HFFc6 (cell line): ENCODE measurements around the gene GDPD2. TPM values are rescaled to one million over a fixed set of nuclear protein-coding genes. Genes with fewer than 3 reads are reported as not detected.

ENCODE experiments used
- DNase-seq: peaks from one replicate; pipeline ENCODE4 v3.0.0-alpha.2; 2018
- H3K27ac Mint-ChIP-seq: 2 replicates; pipeline ENCODE4 v1.8.0; 2020; ENCODE audit warnings: mild to moderate bottlenecking, mixed read lengths
- H3K27me3 Mint-ChIP-seq: 2 replicates; pipeline ENCODE4 v1.8.0; 2021; ENCODE audit warnings: mild to moderate bottlenecking, moderate library complexity, mixed read lengths; ENCODE audit not compliant: insufficient read depth
- H3K36me3 Mint-ChIP-seq: 2 replicates; pipeline ENCODE4 v1.8.0; 2021; ENCODE audit warnings: low read depth, mixed read lengths
- H3K4me1 Mint-ChIP-seq: 2 replicates; pipeline ENCODE4 v1.8.0; 2020; ENCODE audit warnings: low read depth, mixed read lengths
- H3K4me3 Mint-ChIP-seq: 2 replicates; pipeline ENCODE4 v1.8.0; 2020; ENCODE audit warnings: mild to moderate bottlenecking, moderate library complexity, mixed read lengths
- H3K9me3 Mint-ChIP-seq: 2 replicates; pipeline ENCODE4 v1.8.0; 2020; ENCODE audit warnings: mild to moderate bottlenecking, mixed read lengths
- total RNA-seq, 6 experiments: library from RNA; stranded (reverse); fragmentation: NEBNext Ultra II Directional; extraction: Animal tissue kit (Norgen Biotek cat#: 25700); gene quantifications; 2 replicates in 1 of 6; 3 replicates in 5 of 6; pipeline ENCODE4 v1.2.3, GENCODE V29; 2021
- TF ChIP-seq, protein P1 (sequence below): fragments of 200-600 bp; sonication (generic); IDR thresholded peaks from 2 replicates; pipeline ENCODE4 v1.5.0; 2021; ENCODE audit warnings: antibody characterized with exemption, mild to moderate bottlenecking

Gene GDPD2
- total RNA-seq, 6 experiments from 2014 or later, result not detected

DNA sequence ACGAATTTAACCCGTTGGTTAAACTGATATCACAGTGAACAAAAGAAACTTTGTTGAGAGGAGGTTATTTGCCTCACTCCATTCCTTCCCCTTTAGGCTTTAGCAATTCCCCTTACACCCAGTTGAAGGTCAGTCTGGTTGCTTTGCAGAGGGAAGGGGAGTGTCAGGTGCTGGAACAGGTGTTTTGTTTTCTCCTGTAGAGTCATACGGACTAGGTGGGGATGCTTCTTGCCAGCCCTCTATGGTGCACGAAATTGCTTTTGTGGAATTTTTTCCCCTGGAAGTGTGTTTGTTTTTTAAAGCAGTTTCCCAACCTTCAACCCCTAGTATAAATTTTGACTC lies 54.6 kb downstream of the GDPD2 start:
- Mint-ChIP-seq H3K27ac (peak overlapping the region; percentile 98), H3K36me3 (no peaks in the 10 kb centered on the region), H3K9me3 (no peaks in the 10 kb centered on the region), H3K4me3 (peak overlapping the region; percentile 75), H3K4me1 (peaks cover 62% of the 10 kb centered on the region), H3K27me3 (no peaks in the 10 kb centered on the region)
- no peak for DNase-seq
- TF ChIP-seq, protein P1, sequence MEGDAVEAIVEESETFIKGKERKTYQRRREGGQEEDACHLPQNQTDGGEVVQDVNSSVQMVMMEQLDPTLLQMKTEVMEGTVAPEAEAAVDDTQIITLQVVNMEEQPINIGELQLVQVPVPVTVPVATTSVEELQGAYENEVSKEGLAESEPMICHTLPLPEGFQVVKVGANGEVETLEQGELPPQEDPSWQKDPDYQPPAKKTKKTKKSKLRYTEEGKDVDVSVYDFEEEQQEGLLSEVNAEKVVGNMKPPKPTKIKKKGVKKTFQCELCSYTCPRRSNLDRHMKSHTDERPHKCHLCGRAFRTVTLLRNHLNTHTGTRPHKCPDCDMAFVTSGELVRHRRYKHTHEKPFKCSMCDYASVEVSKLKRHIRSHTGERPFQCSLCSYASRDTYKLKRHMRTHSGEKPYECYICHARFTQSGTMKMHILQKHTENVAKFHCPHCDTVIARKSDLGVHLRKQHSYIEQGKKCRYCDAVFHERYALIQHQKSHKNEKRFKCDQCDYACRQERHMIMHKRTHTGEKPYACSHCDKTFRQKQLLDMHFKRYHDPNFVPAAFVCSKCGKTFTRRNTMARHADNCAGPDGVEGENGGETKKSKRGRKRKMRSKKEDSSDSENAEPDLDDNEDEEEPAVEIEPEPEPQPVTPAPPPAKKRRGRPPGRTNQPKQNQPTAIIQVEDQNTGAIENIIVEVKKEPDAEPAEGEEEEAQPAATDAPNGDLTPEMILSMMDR, result no peak

DNA sequence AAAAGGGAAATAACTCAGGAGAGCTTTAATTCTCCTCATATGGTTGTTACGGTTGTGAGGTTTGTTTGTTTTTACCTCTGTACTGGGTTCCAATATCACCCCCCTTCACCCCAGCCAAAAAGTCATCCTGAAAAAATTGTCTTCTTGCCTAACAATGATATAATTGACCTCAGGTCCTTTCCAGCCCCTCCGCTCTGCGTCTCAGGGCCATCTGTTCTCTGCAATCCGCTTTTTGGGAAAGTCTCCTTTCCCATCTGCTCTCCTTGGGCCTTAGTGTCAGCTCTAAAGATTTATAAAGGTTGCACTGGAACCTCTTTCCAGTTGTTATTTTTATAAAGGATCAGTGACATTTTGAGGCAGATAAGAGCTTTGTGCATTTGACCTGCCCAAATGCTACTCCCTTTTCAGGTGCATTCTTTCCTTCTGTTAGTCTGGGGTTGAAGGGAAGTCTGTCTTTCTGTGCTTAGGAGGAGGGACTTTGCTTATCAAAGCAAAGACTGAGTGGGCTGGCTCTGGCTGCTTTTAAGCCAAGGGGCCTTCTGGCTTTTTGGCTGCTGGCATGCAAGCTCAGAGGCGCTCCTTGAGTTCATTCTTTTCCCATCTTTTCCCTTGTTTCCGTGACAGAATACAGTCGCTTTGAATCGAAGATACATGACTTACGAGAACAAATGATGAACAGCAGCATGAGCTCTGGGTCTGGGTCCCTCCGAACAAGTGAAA lies 55.6 kb downstream of the GDPD2 start:
- peak overlapping the region; percentile 98 for H3K27ac Mint-ChIP-seq
- TF ChIP-seq, protein P1, result no peak
- no peak for DNase-seq
- no peaks in the 10 kb centered on the region for H3K9me3 Mint-ChIP-seq
- H3K4me1 Mint-ChIP-seq, result peaks cover 62% of the 10 kb centered on the region
- H3K27me3 Mint-ChIP-seq, result no peaks in the 10 kb centered on the region
- peak overlapping the region; percentile 67 for H3K4me3 Mint-ChIP-seq
- H3K36me3 Mint-ChIP-seq, result 0 out of 2 replicates have a peak, but pooled peaks cover 3% of the 10 kb centered on the region

DNA sequence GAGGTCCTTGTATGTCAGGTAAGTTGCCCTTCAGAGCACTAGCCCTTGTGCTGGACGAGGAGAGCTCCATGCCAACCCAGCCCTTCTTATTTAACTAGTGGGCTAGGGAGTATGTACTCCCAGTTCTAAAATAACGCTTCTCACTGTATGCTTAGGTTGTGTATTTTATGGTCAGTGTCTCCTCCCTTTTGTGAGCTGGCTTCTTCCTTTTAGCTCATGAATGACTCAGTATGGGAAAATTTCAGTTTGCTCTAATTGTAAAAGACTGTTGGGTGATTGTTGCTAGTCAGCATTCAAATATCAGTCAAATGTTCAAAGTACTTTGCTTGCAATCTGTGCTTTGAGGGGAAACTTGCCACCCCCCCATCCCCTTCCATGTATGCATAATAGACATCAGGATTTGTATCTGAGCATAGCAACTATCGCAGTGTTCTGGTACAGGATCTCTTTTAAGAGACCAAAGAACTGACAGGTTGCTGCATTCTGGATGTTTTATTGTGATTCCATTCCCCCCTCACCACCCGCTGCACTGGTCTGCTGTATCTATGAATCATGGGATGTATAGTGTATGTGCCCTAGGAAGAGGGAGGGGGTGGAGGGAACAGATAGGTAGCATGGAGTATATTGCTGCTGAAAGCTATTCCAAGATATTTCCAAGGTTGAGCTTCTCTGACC lies 56.3 kb downstream of the GDPD2 start:
- peak overlapping the region; percentile 67 for H3K4me3 Mint-ChIP-seq
- TF ChIP-seq, protein P1, result no peak
- peak; percentile 74 for DNase-seq
- H3K27ac Mint-ChIP-seq, result peak overlapping the region; percentile 98
- H3K27me3 Mint-ChIP-seq, result no peaks in the 10 kb centered on the region
- H3K9me3 Mint-ChIP-seq, result no peaks in the 10 kb centered on the region
- H3K4me1 Mint-ChIP-seq, result peaks cover 62% of the 10 kb centered on the region
- 0 out of 2 replicates have a peak, but pooled peaks cover 3% of the 10 kb centered on the region for H3K36me3 Mint-ChIP-seq

DNA sequence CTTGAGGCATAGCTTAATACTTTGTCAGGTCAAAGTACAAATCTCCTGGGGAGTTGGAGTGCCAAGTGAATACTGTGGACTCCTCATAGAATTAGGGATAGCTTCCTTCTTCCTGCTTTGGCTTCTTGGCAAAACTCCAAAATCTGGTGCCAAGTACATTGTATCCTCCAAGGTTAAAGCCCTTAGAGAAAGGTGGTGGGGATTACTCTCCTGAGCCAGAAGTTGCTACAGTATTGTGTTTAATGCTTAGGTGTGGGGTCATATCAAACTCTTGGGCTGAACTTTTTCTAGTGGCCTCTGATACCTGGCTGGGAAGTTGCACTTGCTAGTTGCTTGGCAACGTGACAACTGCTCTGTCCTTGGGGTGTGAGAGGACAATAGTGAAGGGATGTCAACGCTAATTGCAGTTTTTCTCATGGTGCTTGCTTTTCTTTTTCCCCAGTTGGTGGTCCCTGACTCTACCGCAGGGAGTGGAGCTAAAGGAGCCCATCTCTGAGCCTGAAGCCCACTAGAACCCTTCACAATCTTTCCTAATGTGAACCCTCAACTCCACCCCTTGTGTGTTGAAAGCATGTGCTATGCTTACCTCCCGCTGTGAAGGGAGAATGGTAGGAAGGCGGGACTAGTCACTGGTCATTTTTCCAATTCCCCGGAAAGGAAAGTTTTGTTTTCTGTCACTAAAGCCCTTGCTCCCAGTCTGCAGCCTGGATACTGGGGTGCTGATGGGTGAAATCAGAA lies 57.0 kb downstream of the GDPD2 start:
- H3K27ac Mint-ChIP-seq, result peak overlapping the region; percentile 98
- H3K4me3 Mint-ChIP-seq, result peak overlapping the region; percentile 67; the same call in 1 of the 2 replicates
- H3K36me3 Mint-ChIP-seq, result 0 out of 2 replicates have a peak, but pooled peaks cover 3% of the 10 kb centered on the region
- TF ChIP-seq, protein P1, result no peak
- DNase-seq, result no peak
- no peaks in the 10 kb centered on the region for H3K27me3 Mint-ChIP-seq
- no peaks in the 10 kb centered on the region for H3K9me3 Mint-ChIP-seq
- H3K4me1 Mint-ChIP-seq, result peaks cover 62% of the 10 kb centered on the region

DNA sequence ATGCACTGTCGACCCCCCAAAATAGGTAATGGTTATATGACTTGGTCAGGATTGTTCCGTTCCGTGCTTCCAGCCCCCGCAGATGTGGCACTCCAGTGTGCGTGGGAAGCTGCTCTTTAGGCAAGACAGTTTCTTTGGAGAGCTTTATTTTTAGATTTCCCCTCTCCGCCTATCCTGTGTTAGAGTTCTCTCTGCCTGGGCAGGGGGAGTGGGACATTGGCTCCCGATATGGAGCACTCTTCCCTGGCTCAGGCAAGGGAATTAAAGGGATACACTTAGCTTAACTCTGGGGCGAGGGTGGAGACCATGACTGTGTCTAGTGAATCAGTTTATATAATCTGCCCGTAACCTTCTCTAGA lies 57.5 kb downstream of the GDPD2 start:
- Mint-ChIP-seq H3K36me3 (0 out of 2 replicates have a peak, but pooled peaks cover 3% of the 10 kb centered on the region), H3K9me3 (no peaks in the 10 kb centered on the region), H3K4me1 (peaks cover 57% of the 10 kb centered on the region), H3K4me3 (peak overlapping the region; percentile 67; the same call in 1 of the 2 replicates), H3K27me3 (no peaks in the 10 kb centered on the region), H3K27ac (peak overlapping the region; percentile 98)
- no peak for DNase-seq
- TF ChIP-seq, protein P1, result no peak
